Loucy (cell line): Measurements from ENCODE around the gene MST1.

Experiments
- H2AFZ ChIP-seq: fragments of 200-600 bp; sonication (generic); 2 replicates; pipeline ENCODE4 v1.6.0; 2016; ENCODE audit warnings: antibody characterized with exemption, mild to moderate bottlenecking, low read length, moderate library complexity
- H3F3A ChIP-seq: fragments of 200-600 bp; 2 replicates; pipeline ENCODE4 v1.6.0; 2016; ENCODE audit warnings: antibody characterized with exemption, low read depth, mild to moderate bottlenecking
- H3K27me3 ChIP-seq: fragments of 200-600 bp; sonication (generic); 2 replicates; pipeline ENCODE4 v1.6.1; 2014; ENCODE audit warnings: low read length, mild to moderate bottlenecking; ENCODE audit not compliant: insufficient read depth, poor library complexity, severe bottlenecking
- H3K36me3 ChIP-seq: fragments of 200-600 bp; sonication (generic); 2 replicates; pipeline ENCODE4 v1.6.1; 2016; ENCODE audit warnings: low read length; ENCODE audit not compliant: insufficient read depth
- H3K4me1 ChIP-seq: fragments of 200-600 bp; sonication (generic); 2 replicates; pipeline ENCODE4 v1.5.1; 2014; ENCODE audit warnings: low read length, mild to moderate bottlenecking; ENCODE audit not compliant: insufficient read depth, poor library complexity, severe bottlenecking
- H3K4me2 ChIP-seq: fragments of 200-600 bp; sonication (generic); 2 replicates; pipeline ENCODE4 v1.6.0; 2014; ENCODE audit warnings: antibody characterized with exemption, low read length, low read depth, mild to moderate bottlenecking; ENCODE audit not compliant: poor library complexity, severe bottlenecking
- H3K4me3 ChIP-seq: fragments of 200-600 bp; sonication (generic); 2 replicates; pipeline ENCODE4 v1.5.1; 2014; ENCODE audit warnings: low read length, mild to moderate bottlenecking, mixed read lengths; ENCODE audit not compliant: poor library complexity, severe bottlenecking
- H3K79me2 ChIP-seq: fragments of 200-600 bp; sonication (generic); 2 replicates; pipeline ENCODE4 v1.6.1; 2014; ENCODE audit warnings: low read length; ENCODE audit not compliant: insufficient read depth
- H3K9ac ChIP-seq: fragments of 200-600 bp; sonication (generic); 2 replicates; pipeline ENCODE4 v1.6.0; 2014; ENCODE audit warnings: mild to moderate bottlenecking, low read depth, low read length, moderate library complexity; ENCODE audit not compliant: poor library complexity, severe bottlenecking
- H3K9me2 ChIP-seq: fragments of 200-600 bp; sonication (generic); replicated peaks from 2 replicates; pipeline ENCODE4 v1.6.1; 2016; ENCODE audit warnings: low read depth, low read length, mixed read lengths
- H3K9me3 ChIP-seq: fragments of 200-600 bp; sonication (generic); 2 replicates; pipeline ENCODE4 v1.6.1; 2014; ENCODE audit warnings: mild to moderate bottlenecking, antibody characterized with exemption, low read length, low read depth; ENCODE audit not compliant: insufficient read depth
- H4K20me1 ChIP-seq: fragments of 200-600 bp; sonication (generic); 2 replicates; pipeline ENCODE4 v1.6.0; 2014; ENCODE audit warnings: antibody characterized with exemption, low read length, mild to moderate bottlenecking; ENCODE audit not compliant: insufficient read depth, poor library complexity, severe bottlenecking
- EZH2phosphoT487 ChIP-seq: fragments of 200-600 bp; IDR thresholded peaks from 2 replicates; pipeline ENCODE4 v1.6.1; 2018; ENCODE audit warnings: antibody characterized with exemption, mild to moderate bottlenecking, moderate library complexity, borderline replicate concordance
- TF ChIP-seq, protein P1 (sequence below): fragments of 200-600 bp; sonication (generic); conservative IDR thresholded peaks from 2 replicates; pipeline ENCODE4 v1.5.1; 2014; ENCODE audit warnings: mild to moderate bottlenecking, antibody characterized with exemption, low read length

The MST1 gene

DNA sequence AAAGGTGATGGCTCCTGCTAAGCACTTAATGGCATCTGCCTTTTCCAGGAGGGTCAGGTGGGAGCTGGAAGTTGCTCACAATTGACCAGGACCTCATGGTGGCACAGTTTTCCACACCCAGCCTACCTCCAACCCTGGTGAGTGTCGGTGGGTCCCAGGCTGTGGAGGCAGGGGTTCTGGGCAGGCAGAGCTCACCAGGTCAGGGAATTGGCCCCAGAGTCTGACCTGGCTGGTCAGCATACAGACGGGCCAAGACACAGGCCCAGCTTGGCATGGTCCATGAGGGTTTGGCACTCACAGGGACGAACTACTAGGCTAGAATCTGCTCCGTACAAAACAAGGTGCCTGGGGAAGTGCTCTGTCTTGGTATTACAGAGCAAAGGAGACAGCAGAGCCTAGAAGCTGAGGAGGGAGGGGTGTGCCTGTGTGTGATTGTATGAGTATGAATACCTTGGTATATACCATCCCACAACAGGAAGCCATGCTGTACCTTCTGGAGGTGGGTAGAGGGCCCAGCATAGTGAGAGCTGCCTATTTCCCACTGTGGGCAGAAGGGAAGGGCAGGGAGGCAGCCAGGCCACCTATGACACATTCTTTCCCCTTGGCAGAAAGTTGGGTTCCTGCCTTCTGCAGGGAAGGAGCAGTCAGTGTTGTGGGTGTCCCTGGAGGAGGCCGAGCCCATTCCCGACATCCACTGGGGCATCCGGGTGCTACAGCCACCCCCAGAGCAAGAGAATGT is 8.6 kb downstream of the MST1 start:
- H4K20me1 ChIP-seq, result peaks cover 1% of the 10 kb centered on the region
- H3K36me3 ChIP-seq, result peaks cover 47% of the 10 kb centered on the region; the same call in 1 of the 2 replicates
- no peaks in the 10 kb centered on the region for H3F3A ChIP-seq
- H3K9me2 ChIP-seq, result no peaks in the 10 kb centered on the region
- H3K4me3 ChIP-seq, result no peak overlapping the region
- peaks cover 5% of the 10 kb centered on the region for H3K4me1 ChIP-seq
- H3K4me2 ChIP-seq, result no peak overlapping the region
- no peaks in the 10 kb centered on the region for H3K27me3 ChIP-seq
- no peak overlapping the region for H2AFZ ChIP-seq
- H3K9me3 ChIP-seq, result no peaks in the 10 kb centered on the region
- TF ChIP-seq EZH2phosphoT487, result no peak
- TF ChIP-seq, protein P1, sequence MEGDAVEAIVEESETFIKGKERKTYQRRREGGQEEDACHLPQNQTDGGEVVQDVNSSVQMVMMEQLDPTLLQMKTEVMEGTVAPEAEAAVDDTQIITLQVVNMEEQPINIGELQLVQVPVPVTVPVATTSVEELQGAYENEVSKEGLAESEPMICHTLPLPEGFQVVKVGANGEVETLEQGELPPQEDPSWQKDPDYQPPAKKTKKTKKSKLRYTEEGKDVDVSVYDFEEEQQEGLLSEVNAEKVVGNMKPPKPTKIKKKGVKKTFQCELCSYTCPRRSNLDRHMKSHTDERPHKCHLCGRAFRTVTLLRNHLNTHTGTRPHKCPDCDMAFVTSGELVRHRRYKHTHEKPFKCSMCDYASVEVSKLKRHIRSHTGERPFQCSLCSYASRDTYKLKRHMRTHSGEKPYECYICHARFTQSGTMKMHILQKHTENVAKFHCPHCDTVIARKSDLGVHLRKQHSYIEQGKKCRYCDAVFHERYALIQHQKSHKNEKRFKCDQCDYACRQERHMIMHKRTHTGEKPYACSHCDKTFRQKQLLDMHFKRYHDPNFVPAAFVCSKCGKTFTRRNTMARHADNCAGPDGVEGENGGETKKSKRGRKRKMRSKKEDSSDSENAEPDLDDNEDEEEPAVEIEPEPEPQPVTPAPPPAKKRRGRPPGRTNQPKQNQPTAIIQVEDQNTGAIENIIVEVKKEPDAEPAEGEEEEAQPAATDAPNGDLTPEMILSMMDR, result no peak
- no peak overlapping the region for H3K9ac ChIP-seq
- peaks cover 15% of the 10 kb centered on the region; the same call in 1 of the 2 replicates for H3K79me2 ChIP-seq

DNA sequence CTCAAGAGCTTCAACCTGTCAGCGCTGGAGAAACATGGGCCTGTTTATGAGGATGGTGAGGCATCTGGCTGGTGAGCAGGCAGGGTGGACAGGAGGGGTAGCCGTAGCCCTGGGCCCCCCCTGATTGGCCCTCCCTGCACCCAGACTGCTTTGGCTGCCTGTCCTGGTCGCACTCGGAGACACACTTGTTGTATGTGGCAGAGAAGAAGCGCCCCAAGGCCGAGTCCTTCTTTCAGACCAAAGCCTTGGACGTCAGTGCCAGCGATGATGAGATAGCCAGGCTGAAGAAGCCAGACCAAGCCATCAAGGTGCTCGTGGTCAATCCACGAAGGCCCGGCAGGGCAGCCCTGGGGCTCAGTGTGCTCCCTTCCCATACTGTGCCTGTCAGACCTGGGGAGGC is 13.4 kb downstream of the MST1 start:
- Histone ChIP-seq H4K20me1 (peaks cover 13% of the 10 kb centered on the region), H3F3A (0 out of 2 replicates have a peak, but pooled peaks cover 2% of the 10 kb centered on the region), H3K36me3 (peaks cover 31% of the 10 kb centered on the region; the same call in 1 of the 2 replicates), H3K4me1 (peaks cover 19% of the 10 kb centered on the region), H3K27me3 (no peaks in the 10 kb centered on the region), H3K9ac (peak overlapping the region; percentile 98), H3K9me2 (no peaks in the 10 kb centered on the region), H3K9me3 (no peaks in the 10 kb centered on the region), H2AFZ (no peak overlapping the region), H3K4me3 (peak overlapping the region; percentile 88), H3K4me2 (peak overlapping the region; percentile 97), H3K79me2 (peaks cover 41% of the 10 kb centered on the region)
- TF ChIP-seq EZH2phosphoT487, result no peak
- TF ChIP-seq, protein P1, result no peak

DNA sequence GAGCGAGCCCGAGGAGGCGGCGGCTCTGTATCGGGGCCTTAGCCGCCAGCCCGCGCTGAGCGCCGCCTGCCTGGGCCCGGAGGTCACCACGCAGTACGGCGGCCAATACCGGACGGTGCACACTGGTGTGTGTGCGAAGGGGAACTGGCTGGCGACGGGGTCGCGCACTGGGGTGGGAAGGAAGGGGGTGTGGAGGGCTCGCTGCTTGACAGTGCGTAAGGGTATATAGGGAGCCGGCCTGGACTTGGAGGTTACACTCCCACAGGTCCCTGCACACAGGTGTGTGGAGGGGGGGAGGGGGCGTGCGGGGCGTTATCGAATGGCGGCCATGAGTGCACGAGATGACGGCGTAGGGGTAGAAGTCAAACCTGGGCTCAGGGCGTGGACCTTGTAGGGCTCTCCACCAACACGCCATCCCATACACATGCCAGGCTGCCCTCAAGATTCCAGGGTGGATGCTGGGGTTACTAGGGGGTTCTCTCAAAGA is 14.7 kb downstream of the MST1 start:
- no peaks in the 10 kb centered on the region for H3K27me3 ChIP-seq
- H3K4me3 ChIP-seq, result peak overlapping the region; percentile 88
- 0 out of 2 replicates have a peak, but pooled peaks cover 2% of the 10 kb centered on the region for H3F3A ChIP-seq
- H2AFZ ChIP-seq, result peak overlapping the region; percentile 64; the same call in 1 of the 2 replicates
- H4K20me1 ChIP-seq, result peaks cover 13% of the 10 kb centered on the region
- no peaks in the 10 kb centered on the region for H3K9me3 ChIP-seq
- H3K36me3 ChIP-seq, result peaks cover 24% of the 10 kb centered on the region; the same call in 1 of the 2 replicates
- TF ChIP-seq, protein P1, result no peak
- H3K9me2 ChIP-seq, result no peaks in the 10 kb centered on the region
- peak overlapping the region; percentile 97 for H3K4me2 ChIP-seq
- H3K79me2 ChIP-seq, result peaks cover 41% of the 10 kb centered on the region
- H3K9ac ChIP-seq, result peak overlapping the region; percentile 98
- peaks cover 19% of the 10 kb centered on the region for H3K4me1 ChIP-seq
